WERI-Rb-1 (cell line): Measurements from ENCODE around the gene DYNC1LI1.

ENCODE experiments used
- DNase-seq: peaks from one replicate; pipeline ENCODE4 v3.0.0-alpha.2; 2020
- H3K27ac ChIP-seq: fragments of 250-450 bp; sonication (Bioruptor Pico); 2 replicates; pipeline ENCODE4 v1.5.1; 2020; ENCODE audit warnings: mild to moderate bottlenecking, moderate library complexity
- H3K27me3 ChIP-seq: fragments of 250-450 bp; sonication (Bioruptor Pico); 2 replicates; pipeline ENCODE4 v1.5.1; 2021; ENCODE audit warnings: mild to moderate bottlenecking, low read depth, moderate library complexity; ENCODE audit not compliant: insufficient read depth, severe bottlenecking
- H3K36me3 ChIP-seq: fragments of 250-450 bp; sonication (Bioruptor Pico); 2 replicates; pipeline ENCODE4 v1.5.1; 2020; ENCODE audit warnings: mild to moderate bottlenecking, moderate library complexity
- H3K4me3 ChIP-seq: 2 replicates; pipeline ENCODE4 v1.5.1; 2011; ENCODE audit warnings: low read depth, mild to moderate bottlenecking, control low read depth, low read length
- H3K9me3 ChIP-seq: fragments of 250-450 bp; sonication (Bioruptor Pico); 2 replicates; pipeline ENCODE4 v1.5.1; 2021; ENCODE audit warnings: mild to moderate bottlenecking, moderate library complexity; ENCODE audit not compliant: severe bottlenecking
- CTCF ChIP-seq: IDR thresholded peaks from 2 replicates; pipeline ENCODE4 v1.5.1; 2011; ENCODE audit warnings: low read depth, mild to moderate bottlenecking, control low read depth, inconsistent platforms, low read length

The DYNC1LI1 gene

DNA sequence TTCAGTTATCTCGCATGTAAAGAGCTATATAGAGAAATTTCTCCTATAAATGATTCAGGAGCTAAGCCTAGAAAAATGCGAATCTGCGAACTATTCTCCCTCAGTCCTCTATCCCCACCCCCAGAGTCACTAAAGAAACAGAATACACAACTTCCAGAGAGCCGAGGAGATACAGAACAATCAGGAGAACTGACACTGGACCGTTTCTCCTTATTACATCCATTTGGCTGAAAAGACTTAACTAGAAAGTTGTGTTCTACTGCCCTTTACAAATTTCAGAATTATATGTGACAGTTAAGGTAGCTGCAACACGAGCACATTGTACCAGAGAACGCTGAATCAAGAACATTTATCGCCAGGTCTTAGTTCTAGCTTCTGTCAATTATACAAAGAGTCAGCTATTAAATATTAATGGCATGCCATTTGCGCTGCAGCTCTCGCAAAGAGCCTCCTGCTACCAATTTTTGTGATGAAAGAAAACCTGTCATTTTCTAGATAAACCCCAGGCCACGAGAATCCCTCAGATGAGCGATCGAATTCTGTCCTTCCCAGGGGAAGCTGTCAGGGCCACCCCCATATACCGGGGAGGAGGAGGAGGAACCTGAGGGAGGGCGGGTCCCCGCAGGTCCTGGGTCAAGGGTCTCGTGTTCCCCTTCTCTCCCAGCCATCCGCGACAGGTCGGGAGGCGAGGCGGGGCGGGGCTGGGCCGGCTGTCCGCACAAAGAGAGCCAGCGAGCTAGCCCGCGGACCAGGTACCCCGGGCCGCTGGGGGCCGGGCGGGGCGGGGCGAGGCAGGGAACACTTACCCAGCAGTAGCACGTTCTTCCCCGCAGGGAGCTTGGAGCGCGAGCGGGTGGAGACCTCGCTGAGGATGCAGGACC is 878 bp downstream of the DYNC1LI1 start:
- TF ChIP-seq CTCF: no peak
- Histone ChIP-seq H3K9me3 (no peaks in the 10 kb centered on the region), H3K27me3 (no peaks in the 10 kb centered on the region), H3K36me3 (peaks cover 21% of the 10 kb centered on the region), H3K27ac (peak overlapping the region; percentile 97), H3K4me3 (peak overlapping the region; percentile 73)
- peak; percentile 72 for DNase-seq

DNA sequence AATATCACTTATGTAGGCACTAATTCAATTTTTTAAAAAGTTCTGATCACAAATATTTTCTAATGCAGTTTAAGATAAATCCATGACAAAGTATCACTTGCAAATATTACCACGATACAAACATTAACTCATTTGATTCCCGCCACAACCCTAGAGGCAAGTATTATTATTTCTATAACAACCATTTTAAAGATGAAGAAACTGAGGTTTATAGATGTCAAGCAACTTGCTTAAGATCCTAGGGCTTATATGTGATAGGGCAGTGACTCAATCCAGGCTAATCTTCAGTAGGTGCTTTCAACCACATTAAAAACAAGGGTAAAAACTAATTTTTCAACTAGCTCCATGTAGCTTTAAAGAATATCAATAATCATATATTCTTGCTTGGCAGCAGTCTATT is 1.7 kb downstream of the DYNC1LI1 start:
- H3K4me3 ChIP-seq: no peak overlapping the region

DNA sequence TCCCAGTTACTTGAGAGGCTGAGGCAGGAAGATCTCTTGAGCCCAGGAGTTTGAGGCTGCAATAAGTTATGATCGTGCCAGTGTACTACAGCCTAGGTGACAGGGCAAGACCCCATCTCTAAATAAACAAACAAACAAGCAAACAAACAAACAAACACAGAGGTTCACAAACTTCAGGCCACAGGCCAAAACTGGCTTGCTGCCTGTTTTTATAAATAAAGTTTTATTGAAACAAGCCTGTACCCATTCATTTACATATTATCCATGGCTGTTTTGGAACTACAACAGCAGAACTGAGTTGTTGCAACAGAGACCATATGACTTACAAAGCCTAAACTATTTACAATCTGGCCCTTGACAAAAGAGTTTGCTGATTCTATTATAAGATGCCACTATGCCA is 6.5 kb downstream of the DYNC1LI1 start:
- Histone ChIP-seq H3K27ac (no peak overlapping the region), H3K9me3 (no peaks in the 10 kb centered on the region), H3K4me3 (no peak overlapping the region), H3K27me3 (no peaks in the 10 kb centered on the region), H3K36me3 (peaks cover 21% of the 10 kb centered on the region)
- TF ChIP-seq CTCF: no peak
- no peak for DNase-seq

More for the DNA sequence above, 1.7 kb downstream of the DYNC1LI1 start:
- H3K27ac ChIP-seq: no peak overlapping the region
- no peaks in the 10 kb centered on the region for H3K27me3 ChIP-seq
- no peak for DNase-seq
- no peak for TF ChIP-seq CTCF
- H3K36me3 ChIP-seq: peaks cover 21% of the 10 kb centered on the region
- no peaks in the 10 kb centered on the region for H3K9me3 ChIP-seq

- TF ChIP-seq CTCF: no peak
- Histone ChIP-seq H3K27me3 (no peaks in the 10 kb centered on the region), H3K27ac (no peak overlapping the region), H3K9me3 (no peaks in the 10 kb centered on the region), H3K36me3 (peaks cover 21% of the 10 kb centered on the region), H3K4me3 (no peak overlapping the region)
- DNase-seq: no peak
Measured at GRCh38 chr3:32562640-32563039, 8.0 kb downstream of the DYNC1LI1 start.

GRCh38 chr3:32557640-32558352 is 12.9 kb downstream of the DYNC1LI1 start:
- Histone ChIP-seq H3K36me3 (peaks cover 4% of the 10 kb centered on the region), H3K4me3 (no peak overlapping the region), H3K27ac (no peak overlapping the region), H3K9me3 (no peaks in the 10 kb centered on the region), H3K27me3 (no peaks in the 10 kb centered on the region)
- no peak for DNase-seq
- TF ChIP-seq CTCF: no peak
